Stimulated activated naive CD8-positive, alpha-beta T cell treated with anti-CD3 and anti-CD28 coated beads, Interleukin-15, Interleukin-2, amounts not matched to agents 100 ng/mL and 50 ng/mL, for 24 hours (primary cell): ENCODE results near the gene NECTIN1.

Experiments
- H3K27ac Mint-ChIP-seq: one replicate; pipeline ENCODE4 v1.8.0; 2021; ENCODE audit warnings: mild to moderate bottlenecking, mixed read lengths
- H3K27me3 Mint-ChIP-seq: one replicate; pipeline ENCODE4 v1.8.0; 2021; ENCODE audit warnings: mixed read lengths
- H3K36me3 Mint-ChIP-seq: one replicate; pipeline ENCODE4 v1.8.0; 2021; ENCODE audit warnings: low read depth, mixed read lengths
- H3K4me1 Mint-ChIP-seq: one replicate; pipeline ENCODE4 v1.8.0; 2021; ENCODE audit warnings: low read depth, mixed read lengths
- H3K4me3 Mint-ChIP-seq: one replicate; pipeline ENCODE4 v1.8.0; 2021; ENCODE audit warnings: mild to moderate bottlenecking, mixed read lengths
- H3K9me3 Mint-ChIP-seq: one replicate; pipeline ENCODE4 v1.8.0; 2021; ENCODE audit warnings: mixed read lengths

Gene NECTIN1

DNA sequence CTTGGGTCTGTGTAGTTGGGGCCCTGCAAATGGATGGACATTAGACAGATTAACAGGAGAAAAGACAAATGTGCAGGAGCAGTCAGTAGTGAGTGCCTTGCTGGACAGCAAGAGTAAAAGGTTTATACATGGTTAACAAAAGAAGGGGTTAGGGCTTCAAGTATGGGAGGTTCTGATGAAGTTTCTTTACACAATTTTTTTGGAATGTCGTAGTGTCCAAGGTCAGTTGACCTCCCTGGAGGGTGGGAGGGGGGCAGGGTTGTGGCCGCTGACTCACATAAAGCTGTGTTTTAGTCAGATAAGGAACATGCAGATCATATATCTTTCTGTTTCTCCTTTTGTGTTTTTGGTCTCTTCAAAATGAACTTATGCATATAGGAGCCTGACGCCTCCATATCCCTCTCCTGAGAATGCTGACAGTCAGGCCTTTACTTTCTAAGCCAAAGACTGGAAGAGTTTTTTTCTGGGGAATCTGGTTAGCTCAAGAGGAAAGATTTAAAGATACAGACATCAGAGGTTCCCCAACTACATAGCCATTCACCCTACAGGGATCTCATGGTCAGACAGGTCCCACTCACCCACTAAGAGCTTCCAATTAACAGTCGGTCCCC is 134.3 kb downstream of the NECTIN1 start:
- peaks cover 4% of the 10 kb centered on the region for H3K4me1 Mint-ChIP-seq
- no peaks in the 10 kb centered on the region for H3K9me3 Mint-ChIP-seq
- peaks cover 16% of the 10 kb centered on the region for H3K27me3 Mint-ChIP-seq
- H3K27ac Mint-ChIP-seq = no peak overlapping the region
- no peaks in the 10 kb centered on the region for H3K36me3 Mint-ChIP-seq
- H3K4me3 Mint-ChIP-seq = no peak overlapping the region

DNA sequence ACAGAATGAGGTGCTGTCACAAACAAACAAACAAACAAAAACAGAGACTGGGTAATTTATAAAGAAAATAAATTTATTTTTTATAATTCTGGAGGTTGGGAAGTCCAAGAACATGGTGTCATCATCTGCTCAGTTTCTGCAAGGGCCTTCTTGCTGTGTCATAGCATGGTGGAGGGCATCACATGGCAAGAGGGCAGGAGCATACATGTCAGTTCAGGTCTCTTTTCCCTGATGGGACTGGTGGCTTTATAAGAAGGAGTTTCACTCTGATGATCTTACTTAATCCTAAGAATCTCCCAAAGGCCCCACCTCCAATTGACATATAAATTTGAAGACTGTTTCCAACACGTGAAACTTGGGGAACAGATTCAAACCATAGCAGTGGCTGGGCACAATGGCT is 135.7 kb downstream of the NECTIN1 start:
- Mint-ChIP-seq H3K9me3 (no peaks in the 10 kb centered on the region), H3K27me3 (peaks cover 23% of the 10 kb centered on the region), H3K4me3 (no peak overlapping the region), H3K27ac (no peak overlapping the region), H3K36me3 (no peaks in the 10 kb centered on the region), H3K4me1 (peaks cover 4% of the 10 kb centered on the region)

- peaks cover 17% of the 10 kb centered on the region for H3K27me3 Mint-ChIP-seq
- H3K4me1 Mint-ChIP-seq = peaks cover 4% of the 10 kb centered on the region
- H3K36me3 Mint-ChIP-seq = no peaks in the 10 kb centered on the region
- H3K9me3 Mint-ChIP-seq = no peaks in the 10 kb centered on the region
- H3K4me3 Mint-ChIP-seq = no peak overlapping the region
- H3K27ac Mint-ChIP-seq = no peak overlapping the region
Observed at GRCh38 chr11:119592642-119593041, 136.4 kb downstream of the NECTIN1 start.

DNA sequence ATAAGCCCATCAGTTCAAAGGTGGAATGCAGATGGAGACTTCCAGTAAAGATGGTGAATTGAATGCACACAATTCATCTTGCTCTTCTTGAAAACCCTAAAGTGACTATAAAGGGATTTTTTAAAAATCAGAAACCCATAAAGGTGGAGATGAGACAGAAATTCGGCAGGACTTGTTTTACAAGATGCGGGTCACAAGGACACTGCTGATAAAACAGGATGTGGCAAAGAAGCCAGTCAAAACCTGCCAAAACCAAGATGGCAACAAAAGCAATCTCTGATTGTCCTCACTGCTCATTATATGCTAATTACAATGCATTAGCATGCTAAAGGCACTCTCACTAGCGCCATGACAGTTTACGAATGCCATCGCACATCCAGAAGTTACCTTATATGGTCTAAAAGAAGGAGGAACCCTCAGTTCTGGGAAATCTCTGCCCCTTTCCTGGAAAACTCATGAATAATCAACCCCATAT is 137.1 kb downstream of the NECTIN1 start:
- H3K4me3 Mint-ChIP-seq = no peak overlapping the region
- H3K4me1 Mint-ChIP-seq = peaks cover 4% of the 10 kb centered on the region
- no peak overlapping the region for H3K27ac Mint-ChIP-seq

GRCh38 chr11:119590651-119591351 is 138.2 kb downstream of the NECTIN1 start:
- no peaks in the 10 kb centered on the region for H3K36me3 Mint-ChIP-seq
- no peaks in the 10 kb centered on the region for H3K9me3 Mint-ChIP-seq
- H3K27ac Mint-ChIP-seq = no peak overlapping the region
- H3K27me3 Mint-ChIP-seq = peaks cover 31% of the 10 kb centered on the region
- H3K4me1 Mint-ChIP-seq = peaks cover 4% of the 10 kb centered on the region
- H3K4me3 Mint-ChIP-seq = no peak overlapping the region

More for the DNA sequence above, 137.1 kb downstream of the NECTIN1 start:
- Mint-ChIP-seq H3K9me3 (no peaks in the 10 kb centered on the region), H3K36me3 (no peaks in the 10 kb centered on the region), H3K27me3 (peaks cover 22% of the 10 kb centered on the region)

GRCh38 chr11:119589001-119589400 is 140.0 kb downstream of the NECTIN1 start:
- Mint-ChIP-seq H3K27me3 (peaks cover 41% of the 10 kb centered on the region), H3K9me3 (no peaks in the 10 kb centered on the region), H3K4me1 (peaks cover 11% of the 10 kb centered on the region), H3K36me3 (no peaks in the 10 kb centered on the region), H3K27ac (no peak overlapping the region), H3K4me3 (no peak overlapping the region)
